Thyroid gland (tissue), 4 donors: ENCODE measurements around the gene ZNFX1. TPM values are rescaled to one million over a fixed set of nuclear protein-coding genes. Genes with fewer than 3 reads are reported as not detected.

Experiments
- DNase-seq, 2 donors: peaks; one replicate each; pipeline ENCODE4 v3.0.0-alpha.2; 2019
- H3K27ac ChIP-seq, 3 donors: fragments of 200-600 bp; sonication (generic); 1 replicate in 2 of 3; 2 replicates in 1 of 3; pipeline ENCODE4 v1.5.1; 2016 to 2019; ENCODE audit warnings: mild to moderate bottlenecking in 1 of 3, moderate library complexity in 1 of 3
- H3K27me3 ChIP-seq: fragments of 200-600 bp; sonication (generic); one replicate; pipeline ENCODE4 v1.5.1; 2019
- H3K36me3 ChIP-seq, 2 donors: fragments of 200-600 bp; sonication (generic); one replicate each; pipeline ENCODE4 v1.5.1; 2016 to 2019
- H3K4me1 ChIP-seq, 2 donors: fragments of 200-600 bp; sonication (generic); one replicate each; pipeline ENCODE4 v1.5.1; 2017 to 2019
- H3K4me3 ChIP-seq, 3 donors: fragments of 200-600 bp; sonication (generic); replicated peaks in 1 of 3; 1 replicate in 2 of 3; 2 replicates in 1 of 3; pipeline ENCODE4 v1.5.1; 2016; ENCODE audit warnings: mild to moderate bottlenecking in 1 of 3
- H3K9me3 ChIP-seq: fragments of 200-600 bp; sonication (generic); one replicate; pipeline ENCODE4 v1.5.1; 2017
- CTCF ChIP-seq, 6 experiments: fragments of 200-600 bp in 3 of 6; fragments of 450-650 bp in 3 of 6; sonication (generic) in 3 of 6; IDR thresholded peaks; one replicate each; pipeline ENCODE4 v1.5.1; 2016 to 2019; ENCODE audit warnings: antibody characterized with exemption in 6 of 6, mild to moderate bottlenecking in 2 of 6, inconsistent platforms in 1 of 6, moderate library complexity in 1 of 6
- POLR2A ChIP-seq, 2 donors: fragments of 450-650 bp; IDR thresholded peaks; one replicate each; pipeline ENCODE4 v1.6.1; 2017; ENCODE audit warnings: antibody characterized with exemption in 2 of 2, mild to moderate bottlenecking in 2 of 2, moderate library complexity in 1 of 2
- WGBS, 2 donors: methylation state at CpG; one replicate each; pipeline ENCODE4 v1.1.5; 2017; 5-methylcytosine and 5-hydroxymethylcytosine counted together
- intact Hi-C: fragments of 100-400 bp; cut with DNase I; formaldehyde crosslinking; loops from one replicate; pipeline ENCODE4 v1.15.1; 2023
- total RNA-seq, 4 donors: library from RNA; depleted of rRNA; stranded (reverse); fragments of >200 nt; gene quantifications; one replicate each; pipeline ENCODE4 v1.2.3, GENCODE V29; 2016

The ZNFX1 gene
- total RNA-seq, 4 donors from 2014 or later = 39.8 to 52.2 (median 46.3) TPM

DNA sequence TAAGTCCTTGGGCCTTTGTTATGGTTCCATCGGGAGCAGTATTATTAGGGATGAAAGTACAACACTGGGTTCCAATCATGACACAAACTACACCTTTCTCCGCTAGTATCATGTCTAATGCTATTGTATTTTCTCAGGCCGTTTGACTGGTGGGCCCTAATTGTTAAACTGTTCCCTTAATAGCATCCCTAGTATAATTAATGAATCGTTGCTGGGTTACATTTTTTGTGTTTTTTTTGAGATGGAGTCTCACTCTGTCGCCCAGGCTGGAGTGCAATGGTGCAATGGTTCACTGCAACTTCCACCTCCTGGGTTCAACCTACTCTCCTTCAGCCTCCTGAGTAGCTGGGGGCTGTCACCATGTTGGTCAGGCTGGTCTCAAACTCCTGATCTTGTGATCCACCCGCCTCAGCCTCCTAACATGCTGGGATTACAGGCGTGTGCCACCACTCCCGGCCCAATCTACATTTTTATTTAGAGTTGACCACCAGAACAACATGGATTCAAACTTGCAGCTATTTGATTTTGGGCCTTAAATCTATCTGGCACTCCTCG, 4.1 kb upstream of the ZNFX1 start:
- DNase-seq = no peak
- Histone ChIP-seq H3K4me3 (no peak overlapping the region), H3K9me3 (no peaks in the 10 kb centered on the region), H3K27me3 (no peaks in the 10 kb centered on the region), H3K27ac (no peak overlapping the region), H3K4me1 (peaks cover 24 to 26% of the 10 kb centered on the region in 2 donors), H3K36me3 (peaks cover 61 to 72% of the 10 kb centered on the region in 2 donors)
- WGBS, 2 donors = 85 to 90% methylated on average over 9 of the region's 9 CpGs
- intact Hi-C loops = no loop called here
- TF ChIP-seq POLR2A (IDR thresholded peaks at IDR 0.05) = no peak
- no peak for TF ChIP-seq CTCF (IDR thresholded peaks at IDR 0.05)

GRCh38 chr20:49281059-49281912, 3.4 kb upstream of the ZNFX1 start:
- H3K9me3 ChIP-seq = no peaks in the 10 kb centered on the region
- 72 to 80% methylated on average over 13 of the region's 13 CpGs for WGBS, 2 donors
- H3K36me3 ChIP-seq = peaks cover 54 to 65% of the 10 kb centered on the region in 2 donors
- TF ChIP-seq POLR2A (IDR thresholded peaks at IDR 0.05) = no peak
- no peak for TF ChIP-seq CTCF (IDR thresholded peaks at IDR 0.05)
- H3K27me3 ChIP-seq = no peaks in the 10 kb centered on the region
- DNase-seq = no peak
- peaks cover 30 to 31% of the 10 kb centered on the region in 2 donors for H3K4me1 ChIP-seq
- peak overlapping the region in 1 of 3 donors; percentile 14 for H3K27ac ChIP-seq
- H3K4me3 ChIP-seq = no peak overlapping the region
- intact Hi-C loops = no loop called here

DNA sequence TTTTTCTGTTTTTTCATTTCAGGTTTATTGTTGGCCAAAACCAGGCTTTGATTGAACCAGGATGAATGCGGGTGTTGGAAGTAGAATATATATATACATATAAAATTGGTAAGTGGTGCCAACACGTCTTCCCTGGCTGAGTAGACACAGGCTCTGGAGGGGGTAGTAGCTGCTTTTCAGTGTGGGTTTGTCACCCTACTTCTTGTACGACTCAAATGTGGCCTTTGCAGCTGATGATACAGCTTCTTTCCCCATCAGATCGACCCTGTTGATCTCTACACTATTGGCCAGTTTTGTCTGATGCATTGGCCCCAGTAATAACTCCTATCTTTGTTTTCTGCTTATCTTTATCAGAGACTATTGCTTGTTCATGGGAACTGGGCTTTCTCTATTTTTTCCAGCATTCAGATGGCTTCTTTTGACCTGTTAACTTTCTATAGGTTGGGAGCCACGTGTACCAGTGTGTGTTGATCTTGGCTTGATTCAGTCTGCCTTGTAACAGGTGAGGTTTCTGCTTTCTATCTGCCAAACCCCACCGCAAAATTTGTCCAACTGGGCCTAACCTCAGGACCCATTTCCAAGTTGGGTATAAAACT, 2.7 kb upstream of the ZNFX1 start:
- peaks cover 47 to 58% of the 10 kb centered on the region in 2 donors for H3K36me3 ChIP-seq
- peak overlapping the region in 1 of 3 donors; percentile 88 for H3K4me3 ChIP-seq
- TF ChIP-seq POLR2A (IDR thresholded peaks at IDR 0.05) (no peak), CTCF (IDR thresholded peaks at IDR 0.05) (no peak)
- peak overlapping the region in 2 of 3 donors; percentile 14 to 27 for H3K27ac ChIP-seq
- DNase-seq = no peak
- intact Hi-C loops = no loop called here
- no peaks in the 10 kb centered on the region for H3K27me3 ChIP-seq
- 67 to 77% methylated on average over 6 of the region's 6 CpGs for WGBS, 2 donors
- H3K4me1 ChIP-seq = peaks cover 37 to 39% of the 10 kb centered on the region in 2 donors
- H3K9me3 ChIP-seq = no peaks in the 10 kb centered on the region

DNA sequence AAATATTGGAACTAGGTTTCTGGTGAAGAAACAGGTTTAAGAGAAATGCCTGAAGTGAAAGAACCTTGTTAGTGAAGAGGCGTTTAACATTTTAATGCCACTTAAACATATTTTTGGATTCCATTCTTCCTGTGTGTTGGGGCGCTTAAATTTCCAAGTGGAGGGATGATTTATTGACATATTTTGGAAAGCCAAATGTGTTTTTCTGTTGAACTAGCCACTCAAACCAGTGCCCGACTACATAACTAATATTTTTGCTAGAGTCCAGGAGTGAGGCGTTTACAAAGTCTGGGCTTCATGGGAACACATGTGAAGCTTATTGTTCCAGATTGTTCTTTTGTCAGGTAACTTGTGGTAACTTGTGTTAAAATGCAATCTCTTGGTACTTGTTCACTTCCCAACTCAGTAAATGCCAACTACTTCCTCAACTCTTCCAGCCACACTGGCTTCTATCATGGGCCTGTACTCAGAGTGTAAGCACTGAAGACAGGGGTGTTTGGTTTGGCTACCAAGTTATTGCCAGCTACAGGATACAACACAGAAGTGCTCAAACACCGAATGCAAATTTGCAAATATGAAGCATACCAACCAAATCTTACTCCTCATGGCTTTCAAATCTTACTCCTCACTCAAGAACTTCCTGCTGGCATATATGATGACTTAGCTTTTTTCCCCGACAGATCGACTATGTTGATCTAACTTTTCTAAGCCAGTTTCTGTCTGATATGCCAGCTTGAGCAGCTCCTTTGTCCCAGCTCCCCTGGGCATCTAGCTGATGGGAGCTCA, 2.0 kb upstream of the ZNFX1 start:
- Histone ChIP-seq H3K27ac (peak overlapping the region; percentile 27 to 98 (median 94)), H3K36me3 (peaks cover 40 to 52% of the 10 kb centered on the region in 2 donors)

More for the DNA sequence above, 2.0 kb upstream of the ZNFX1 start:
- TF ChIP-seq POLR2A (IDR thresholded peaks at IDR 0.05) = no peak
- no peak for TF ChIP-seq CTCF (IDR thresholded peaks at IDR 0.05)
- Histone ChIP-seq H3K9me3 (no peaks in the 10 kb centered on the region), H3K4me1 (peaks cover 39 to 43% of the 10 kb centered on the region in 2 donors), H3K4me3 (peak overlapping the region; percentile 26 to 88 (median 65)), H3K27me3 (no peaks in the 10 kb centered on the region)
- WGBS, 2 donors = 60 to 68% methylated on average over 7 of the region's 7 CpGs
- no peak for DNase-seq
- intact Hi-C loops = loop anchor here (5.0 kb wide), 1 partner anchor 93 kb away; the partner anchor contains the start of gene STAU1
